ENCODE data around the gene TTN. TPM values are rescaled to one million over a fixed set of nuclear protein-coding genes. Genes with fewer than 3 reads are reported as not detected.

The TTN gene
- total and polyA plus RNA-seq, 2 donors from 2014 or later, result 0.02 to 3.6 TPM

DNA sequence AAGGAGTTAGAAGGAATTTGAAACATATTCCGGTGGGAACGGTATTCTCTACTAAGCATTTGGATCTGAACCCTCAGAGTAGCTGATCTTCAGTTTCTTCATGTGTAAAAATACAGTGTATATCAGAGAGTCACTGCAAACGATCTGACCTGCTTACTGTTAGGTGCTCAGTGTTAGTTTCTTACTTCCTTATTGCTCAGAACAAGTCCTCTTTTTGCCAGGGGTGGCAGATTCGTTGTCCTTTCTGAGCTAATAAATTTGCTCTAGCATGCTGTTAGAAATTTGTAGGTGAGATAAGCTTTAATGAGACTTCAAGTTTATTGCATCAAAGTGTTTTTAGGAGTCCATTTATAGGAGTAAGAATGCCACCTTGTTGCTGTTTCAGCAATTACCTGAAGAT, 311.2 kb downstream of the TTN start:
- Histone ChIP-seq H3K9me3 (ENCODE audit: control insufficient read depth in 2 of 3, insufficient read depth in 1 of 3, low read length in 3 of 3) (no peaks in the 10 kb centered on the region), H3K4me1 (ENCODE audit: control insufficient read depth in 2 of 3, insufficient read depth in 2 of 3, low read depth in 1 of 3, low read length in 3 of 3) (no peaks in the 10 kb centered on the region), H3K9ac (ENCODE audit: low read length in 3 of 3) (no peak overlapping the region), H3K4me3 (ENCODE audit: low read length in 3 of 3) (no peak overlapping the region), H3K27me3 (ENCODE audit: control insufficient read depth, insufficient read depth, low read length) (no peaks in the 10 kb centered on the region), H3K36me3 (ENCODE audit: control insufficient read depth in 2 of 3, insufficient read depth in 3 of 3, low read length in 3 of 3) (peaks cover 16 to 53% (median 38%) of the 10 kb centered on the region in 3 donors), H3K27ac (ENCODE audit: low read depth in 2 of 2, low read length in 2 of 2) (no peak overlapping the region)
- DNase-seq (no peak), FAIRE-seq (no peak)
- intact Hi-C loops (cut with DNase I), result no loop called here
- TF ChIP-seq, protein P1, sequence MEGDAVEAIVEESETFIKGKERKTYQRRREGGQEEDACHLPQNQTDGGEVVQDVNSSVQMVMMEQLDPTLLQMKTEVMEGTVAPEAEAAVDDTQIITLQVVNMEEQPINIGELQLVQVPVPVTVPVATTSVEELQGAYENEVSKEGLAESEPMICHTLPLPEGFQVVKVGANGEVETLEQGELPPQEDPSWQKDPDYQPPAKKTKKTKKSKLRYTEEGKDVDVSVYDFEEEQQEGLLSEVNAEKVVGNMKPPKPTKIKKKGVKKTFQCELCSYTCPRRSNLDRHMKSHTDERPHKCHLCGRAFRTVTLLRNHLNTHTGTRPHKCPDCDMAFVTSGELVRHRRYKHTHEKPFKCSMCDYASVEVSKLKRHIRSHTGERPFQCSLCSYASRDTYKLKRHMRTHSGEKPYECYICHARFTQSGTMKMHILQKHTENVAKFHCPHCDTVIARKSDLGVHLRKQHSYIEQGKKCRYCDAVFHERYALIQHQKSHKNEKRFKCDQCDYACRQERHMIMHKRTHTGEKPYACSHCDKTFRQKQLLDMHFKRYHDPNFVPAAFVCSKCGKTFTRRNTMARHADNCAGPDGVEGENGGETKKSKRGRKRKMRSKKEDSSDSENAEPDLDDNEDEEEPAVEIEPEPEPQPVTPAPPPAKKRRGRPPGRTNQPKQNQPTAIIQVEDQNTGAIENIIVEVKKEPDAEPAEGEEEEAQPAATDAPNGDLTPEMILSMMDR (IDR thresholded peaks at IDR 0.05; ENCODE audit: borderline replicate concordance, extremely low read depth, insufficient read depth), result no peak

DNA sequence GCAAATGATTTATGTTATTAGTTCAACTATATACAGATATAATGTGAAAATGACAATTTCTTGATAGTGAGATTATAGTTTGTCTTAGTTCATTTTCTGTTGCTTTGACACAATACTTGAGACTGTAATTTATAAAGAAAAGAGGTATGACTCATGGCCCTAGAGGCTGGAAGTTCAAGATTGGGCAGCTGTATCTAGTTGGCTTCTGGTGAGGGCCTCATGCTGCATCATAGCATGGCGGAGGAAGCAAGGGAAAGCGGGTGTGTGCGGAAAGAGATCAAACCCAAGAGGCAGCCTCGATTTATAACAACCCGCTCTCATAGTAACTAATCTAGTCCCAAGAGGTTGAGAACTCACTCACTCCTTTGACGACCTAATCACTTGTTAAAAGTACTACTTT, 315.6 kb downstream of the TTN start:
- TF ChIP-seq, protein P1 (IDR thresholded peaks at IDR 0.05; ENCODE audit: borderline replicate concordance, extremely low read depth, insufficient read depth), result no peak
- H3K9ac ChIP-seq (ENCODE audit: low read length in 3 of 3), result no peak overlapping the region
- no peaks in the 10 kb centered on the region for H3K9me3 ChIP-seq (ENCODE audit: control insufficient read depth in 2 of 3, insufficient read depth in 1 of 3, low read length in 3 of 3)
- FAIRE-seq (no peak), DNase-seq (no peak)
- no peaks in the 10 kb centered on the region for H3K27me3 ChIP-seq (ENCODE audit: control insufficient read depth, insufficient read depth, low read length)
- H3K36me3 ChIP-seq (ENCODE audit: control insufficient read depth in 2 of 3, insufficient read depth in 3 of 3, low read length in 3 of 3), result peaks cover 8 to 38% (median 26%) of the 10 kb centered on the region in 3 donors
- H3K27ac ChIP-seq (ENCODE audit: low read depth in 2 of 2, low read length in 2 of 2), result no peak overlapping the region
- intact Hi-C loops (cut with DNase I), result no loop called here
- H3K4me1 ChIP-seq (ENCODE audit: control insufficient read depth in 2 of 3, insufficient read depth in 2 of 3, low read depth in 1 of 3, low read length in 3 of 3), result no peaks in the 10 kb centered on the region
- no peak overlapping the region for H3K4me3 ChIP-seq (ENCODE audit: low read length in 3 of 3)

DNA sequence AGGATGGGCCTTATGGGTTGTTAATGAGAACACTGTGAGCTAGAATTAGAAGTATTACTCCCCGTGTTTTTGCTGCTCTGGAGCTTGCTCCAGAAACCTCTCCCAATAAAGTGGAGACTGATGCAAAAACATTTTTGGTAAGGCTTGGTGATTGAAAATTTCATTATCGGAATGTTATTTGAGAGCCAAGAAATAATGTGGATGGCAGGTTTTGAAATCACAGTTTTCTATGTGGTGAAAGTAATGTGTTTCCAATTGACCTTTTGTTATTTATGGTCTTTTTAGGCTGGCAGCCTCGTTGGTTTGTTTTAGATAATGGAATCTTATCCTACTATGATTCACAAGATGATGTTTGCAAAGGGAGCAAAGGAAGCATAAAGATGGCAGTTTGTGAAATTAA, 321.9 kb downstream of the TTN start:
- intact Hi-C loops (cut with DNase I), result no loop called here
- H3K9ac ChIP-seq (ENCODE audit: low read length in 3 of 3), result no peak overlapping the region
- H3K9me3 ChIP-seq (ENCODE audit: control insufficient read depth in 2 of 3, insufficient read depth in 1 of 3, low read length in 3 of 3), result no peaks in the 10 kb centered on the region
- H3K27ac ChIP-seq (ENCODE audit: low read depth in 2 of 2, low read length in 2 of 2), result no peak overlapping the region
- H3K4me1 ChIP-seq (ENCODE audit: control insufficient read depth in 2 of 3, insufficient read depth in 2 of 3, low read depth in 1 of 3, low read length in 3 of 3), result peaks cover 0 to 14% (median 9%) of the 10 kb centered on the region in 3 donors
- H3K4me3 ChIP-seq (ENCODE audit: low read length in 3 of 3), result no peak overlapping the region
- H3K27me3 ChIP-seq (ENCODE audit: control insufficient read depth, insufficient read depth, low read length), result no peaks in the 10 kb centered on the region
- FAIRE-seq (no peak), DNase-seq (no peak)
- TF ChIP-seq, protein P1 (IDR thresholded peaks at IDR 0.05; ENCODE audit: borderline replicate concordance, extremely low read depth, insufficient read depth), result no peak
- peaks cover 0 to 7% (median 4%) of the 10 kb centered on the region in 3 donors for H3K36me3 ChIP-seq (ENCODE audit: control insufficient read depth in 2 of 3, insufficient read depth in 3 of 3, low read length in 3 of 3)
